ENCODE results near the gene ZNF599. TPM values are rescaled to one million over a fixed set of nuclear protein-coding genes. Genes with fewer than 3 reads are reported as not detected.

Gene ZNF599
- total and polyA plus RNA-seq, 2 of the 13 experiments (the other 11 are each of a cell fraction or from before 2014, with no cell fraction given): 5.8 to 7.3 TPM

- TF ChIP-seq ZFP62 (CRISPR knock-in tag; IDR thresholded peaks at IDR 0.05): no peak
- TF ChIP-seq ZNF260 (CRISPR knock-in tag; IDR thresholded peaks at IDR 0.05; ENCODE audit: borderline replicate concordance, low read depth): no peak
- no peak for TF ChIP-seq ATF3 (CRISPR knock-in tag; IDR thresholded peaks at IDR 0.05)
Measured at GRCh38 chr19:34732612-34733211, 40.3 kb downstream of the ZNF599 start (continued).

- Histone ChIP-seq H3K27me3 (ENCODE audit: control insufficient read depth in 1 of 2, insufficient read depth in 2 of 2, low read length in 2 of 2) (no peaks in the 10 kb centered on the region; a peak in 1 of 5 replicates), H3K9me3 (ENCODE audit: low read length) (no peaks in the 10 kb centered on the region), H3K9ac (ENCODE audit: insufficient read depth, low read depth, low read length) (no peak overlapping the region), H4K20me1 (ENCODE audit: insufficient read depth, low read length) (no peaks in the 10 kb centered on the region), H3K4me2 (ENCODE audit: low read depth, low read length) (peak overlapping the region; percentile 94; the same call in 1 of the 2 replicates), H3K4me3 (replicated peaks in 1 of 3; ENCODE audit: insufficient read depth in 1 of 3, low read depth in 2 of 3, low read length in 3 of 3) (peak overlapping the region in 1 of 3 experiments; percentile 79; a peak in 1 of 6 replicates), H3K79me2 (ENCODE audit: insufficient read depth, low read length) (peaks cover 7% of the 10 kb centered on the region), H3K36me3 (replicated peaks in 1 of 2; ENCODE audit: control insufficient read depth in 1 of 2, insufficient read depth in 2 of 2, low read length in 2 of 2) (peaks cover 0 to 2% of the 10 kb centered on the region in 2 experiments; a peak in 1 of 5 replicates), H2AFZ (ENCODE audit: low read length) (no peak overlapping the region), H3K27ac (ENCODE audit: extremely low read length, insufficient read depth, low read length) (no peak overlapping the region), H3K4me1 (ENCODE audit: insufficient read depth, low read length) (peaks cover 34% of the 10 kb centered on the region)
- ChIA-PET POLR2A (no interaction called here), CTCF (ENCODE audit: low intra/inter-chr PET ratio, low total read pairs) (no interaction called here)
- no peak for DNase-seq (ENCODE audit: low spot score)
- intact Hi-C loops (cut with micrococcal nuclease; ENCODE audit: unreplicated experiment): no loop called here
- 84% methylated on average over 6 of the region's 7 CpGs for WGBS (ENCODE audit: low lambda C conversion rate)
- in situ Hi-C loops (cut with HindIII; ENCODE audit: extremely low pct_ligation_motif_present, low pct_unique_long_range_greater_than_20kb): no loop called here
- no TSS peak for BruUV-seq (replicated peaks)
- ATAC-seq: no peak
- TF ChIP-seq, protein P1, sequence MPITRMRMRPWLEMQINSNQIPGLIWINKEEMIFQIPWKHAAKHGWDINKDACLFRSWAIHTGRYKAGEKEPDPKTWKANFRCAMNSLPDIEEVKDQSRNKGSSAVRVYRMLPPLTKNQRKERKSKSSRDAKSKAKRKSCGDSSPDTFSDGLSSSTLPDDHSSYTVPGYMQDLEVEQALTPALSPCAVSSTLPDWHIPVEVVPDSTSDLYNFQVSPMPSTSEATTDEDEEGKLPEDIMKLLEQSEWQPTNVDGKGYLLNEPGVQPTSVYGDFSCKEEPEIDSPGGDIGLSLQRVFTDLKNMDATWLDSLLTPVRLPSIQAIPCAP (CRISPR knock-in tag; IDR thresholded peaks at IDR 0.05; ENCODE audit: low read depth): no peak
- TF ChIP-seq ZNF350 (CRISPR knock-in tag; IDR thresholded peaks at IDR 0.05; ENCODE audit: borderline replicate concordance, low read depth) (0 out of 2 replicates have a peak, but pooled peaks have one; percentile 22), HIVEP1 (CRISPR knock-in tag; IDR thresholded peaks at IDR 0.05) (no peak), SMYD3 (CRISPR knock-in tag; IDR thresholded peaks at IDR 0.05) (no peak), TMF1 (CRISPR knock-in tag; IDR thresholded peaks at IDR 0.05; ENCODE audit: low read depth) (no peak), AKAP8 (CRISPR knock-in tag; IDR thresholded peaks at IDR 0.05) (0 out of 2 replicates have a peak, but pooled peaks have one; percentile 20)
- TF ChIP-seq, protein P2, sequence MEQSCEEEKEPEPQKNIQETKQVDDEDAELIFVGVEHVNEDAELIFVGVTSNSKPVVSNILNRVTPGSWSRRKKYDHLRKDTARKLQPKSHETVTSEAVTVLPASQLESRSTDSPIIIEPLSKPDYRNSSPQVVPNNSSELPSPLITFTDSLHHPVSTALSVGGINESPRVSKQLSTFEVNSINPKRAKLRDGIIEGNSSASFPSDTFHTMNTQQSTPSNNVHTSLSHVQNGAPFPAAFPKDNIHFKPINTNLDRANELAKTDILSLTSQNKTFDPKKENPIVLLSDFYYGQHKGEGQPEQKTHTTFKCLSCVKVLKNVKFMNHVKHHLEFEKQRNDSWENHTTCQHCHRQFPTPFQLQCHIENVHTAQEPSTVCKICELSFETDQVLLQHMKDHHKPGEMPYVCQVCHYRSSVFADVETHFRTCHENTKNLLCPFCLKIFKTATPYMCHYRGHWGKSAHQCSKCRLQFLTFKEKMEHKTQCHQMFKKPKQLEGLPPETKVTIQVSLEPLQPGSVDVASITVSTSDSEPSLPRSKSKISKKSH (CRISPR knock-in tag; IDR thresholded peaks at IDR 0.05; ENCODE audit: borderline replicate concordance): 0 out of 2 replicates have a peak, but pooled peaks have one; percentile 1
- FAIRE-seq: no peak
Measured at GRCh38 chr19:34731964-34732363, 41.1 kb downstream of the ZNF599 start.

All from HepG2 (cell line).